Keratinocyte (primary cell): ENCODE results near the gene PAQR7. TPM values are rescaled to one million over a fixed set of nuclear protein-coding genes. Genes with fewer than 3 reads are reported as not detected.

Experiments used
- DNase-seq: peaks from one replicate; pipeline ENCODE4 v3.0.0-alpha.2; 2011; ENCODE audit warnings: low read depth, missing footprints, low spot score
- FAIRE-seq: peaks from 2 replicates; lab custom pipeline; 2011; peaks lifted over from hg19 to GRCh38; lab: Jason Lieb, UNC
- H2AFZ ChIP-seq: 2 replicates; pipeline ENCODE4 v1.6.0; 2012; ENCODE audit warnings: low read length, control low read depth, inconsistent platforms; ENCODE audit not compliant: control insufficient read depth
- H3K27ac ChIP-seq: 2 replicates; pipeline ENCODE4 v1.5.1; 2011; ENCODE audit warnings: low read length; ENCODE audit not compliant: control insufficient read depth, insufficient read depth
- H3K27me3 ChIP-seq: 3 replicates; pipeline ENCODE4 v1.6.0; 2011; ENCODE audit warnings: low read length; ENCODE audit not compliant: control insufficient read depth, insufficient read depth; ENCODE audit errors: extremely low read depth
- H3K36me3 ChIP-seq, 2 experiments: 2 replicates in 1 of 2; 3 replicates in 1 of 2; pipeline ENCODE4 v1.5.1; 2011; ENCODE audit warnings: low read length in 2 of 2, mild to moderate bottlenecking in 1 of 2; ENCODE audit not compliant: control insufficient read depth in 2 of 2, insufficient read depth in 2 of 2; ENCODE audit errors: extremely low read depth in 1 of 2
- H3K4me1 ChIP-seq: 3 replicates; pipeline ENCODE4 v1.5.1; 2011; ENCODE audit warnings: low read length; ENCODE audit not compliant: control insufficient read depth, insufficient read depth; ENCODE audit errors: extremely low read depth
- H3K4me2 ChIP-seq: 3 replicates; pipeline ENCODE4 v1.6.0; 2011; ENCODE audit warnings: low read depth, low read length; ENCODE audit not compliant: control insufficient read depth, insufficient read depth; ENCODE audit errors: extremely low read depth
- H3K4me3 ChIP-seq, 3 experiments: fragments of 200-600 bp in 1 of 3; sonication (generic) in 1 of 3; 2 replicates in 2 of 3; 3 replicates in 1 of 3; pipeline ENCODE4 v1.5.1; 2011 to 2016; ENCODE audit warnings: low read length in 3 of 3, mild to moderate bottlenecking in 3 of 3, control low read depth in 2 of 3, inconsistent platforms in 1 of 3, low read depth in 1 of 3, mixed read lengths in 1 of 3, mixed run types in 1 of 3, moderate library complexity in 1 of 3; ENCODE audit not compliant: control insufficient read depth in 2 of 3, insufficient read depth in 2 of 3; ENCODE audit errors: extremely low read depth in 1 of 3
- H3K79me2 ChIP-seq: 2 replicates; pipeline ENCODE4 v1.6.0; 2012; ENCODE audit warnings: low read length; ENCODE audit not compliant: control insufficient read depth, insufficient read depth
- H3K9ac ChIP-seq: 3 replicates; pipeline ENCODE4 v1.6.0; 2011; ENCODE audit warnings: low read length; ENCODE audit not compliant: control insufficient read depth, insufficient read depth; ENCODE audit errors: extremely low read depth
- H3K9me1 ChIP-seq: 3 replicates; pipeline ENCODE4 v1.6.0; 2011; ENCODE audit warnings: low read length; ENCODE audit not compliant: control insufficient read depth, insufficient read depth; ENCODE audit errors: extremely low read depth
- H3K9me3 ChIP-seq: 2 replicates; pipeline ENCODE4 v1.5.1; 2012; ENCODE audit warnings: low read depth, low read length; ENCODE audit not compliant: control insufficient read depth
- H4K20me1 ChIP-seq: 3 replicates; pipeline ENCODE4 v1.6.0; 2011; ENCODE audit warnings: low read length; ENCODE audit not compliant: control insufficient read depth, insufficient read depth; ENCODE audit errors: extremely low read depth
- CTCF ChIP-seq, 3 experiments: IDR thresholded peaks in 1 of 3; conservative IDR thresholded peaks in 1 of 3; optimal IDR thresholded peaks in 1 of 3; 2 replicates in 2 of 3; 3 replicates in 1 of 3; pipeline versions ENCODE3 to v1.5.1; 2011; ENCODE audit warnings: low read length in 3 of 3, mild to moderate bottlenecking in 3 of 3, moderate library complexity in 2 of 3, control low read depth in 1 of 3, inconsistent platforms in 1 of 3; ENCODE audit not compliant: insufficient read depth in 2 of 3; ENCODE audit errors: extremely low read depth in 1 of 3
- EZH2 ChIP-seq: IDR thresholded peaks from one replicate; pipeline ENCODE4 v1.6.1; 2012; ENCODE audit warnings: inconsistent platforms, mild to moderate bottlenecking, low read length, moderate library complexity
- dilution Hi-C: fragments of 300-500 bp; cut with MboI; formaldehyde crosslinking; loops from one replicate; pipeline ENCODE4 v1.7.0; 2020; ENCODE audit warnings: low sequenced_read_pairs; ENCODE audit not compliant: extremely low pct_ligation_motif_present
- polyA plus RNA-seq, 5 experiments: library from polyadenylated mRNA; depleted of rRNA in 3 of 5; stranded (reverse) in 3 of 5; stranded (forward) in 1 of 5; unstranded in 1 of 5; fragments of >200 nt; gene quantifications; 1 replicate in 1 of 5; 2 replicates in 3 of 5; 3 replicates in 1 of 5; pipeline versions ENCODE4 v1.2.1 to v1.2.3, GENCODE V29; 2011 to 2012; ENCODE audit warnings: missing spikeins in 2 of 5, low read depth in 1 of 5, low replicate concordance in 1 of 5

Gene PAQR7
- polyA plus RNA-seq, 1 donor (not counting 4 experiments of a cell fraction or from before 2014, with no cell fraction given) = 14.5 TPM

DNA sequence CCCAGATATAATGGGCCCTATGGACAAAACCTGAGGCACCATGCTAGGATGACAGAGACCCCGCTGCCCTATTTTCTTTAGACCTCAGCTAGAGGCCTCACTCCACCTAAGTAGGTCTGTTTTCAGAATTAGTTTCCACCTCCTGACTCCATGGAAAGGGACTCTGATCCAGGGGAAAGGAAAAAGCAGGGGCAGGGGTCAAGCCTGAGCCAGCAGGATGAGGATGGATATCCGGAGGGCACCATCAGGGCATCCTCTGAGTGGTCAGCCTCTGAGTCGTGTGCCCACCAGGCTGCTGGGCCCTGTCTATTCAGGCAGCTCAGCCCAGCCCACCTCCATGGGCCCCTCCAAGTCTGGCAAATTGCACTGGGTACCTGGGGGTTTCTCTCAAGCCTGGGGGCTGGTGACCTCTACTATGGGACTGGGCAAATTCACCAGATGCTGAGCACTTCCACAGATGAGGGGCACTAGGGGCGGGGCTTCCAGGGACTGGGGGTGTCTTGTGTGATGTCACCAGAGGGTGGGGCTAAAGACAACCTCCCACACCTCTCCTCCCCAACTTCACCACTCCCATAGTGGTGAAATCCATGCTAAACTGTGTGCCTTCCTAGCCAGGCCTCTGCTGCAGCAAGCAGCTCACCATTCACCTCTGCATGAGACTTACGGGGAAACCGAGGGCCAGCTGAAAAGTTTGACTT lies 5.5 kb downstream of the PAQR7 start:
- H3K4me2 ChIP-seq = no peak overlapping the region
- no peak overlapping the region for H2AFZ ChIP-seq
- peaks cover 12% of the 10 kb centered on the region in 2 experiments for H3K36me3 ChIP-seq
- DNase-seq (no peak), FAIRE-seq (no peak)
- peaks cover 42% of the 10 kb centered on the region for H3K4me1 ChIP-seq
- dilution Hi-C loops = no loop called here
- H3K27me3 ChIP-seq = no peaks in the 10 kb centered on the region
- H3K9me1 ChIP-seq = no peaks in the 10 kb centered on the region
- TF ChIP-seq EZH2 (no peak), CTCF (optimal IDR thresholded peaks at IDR 0.05 in 1 of 3, IDR thresholded peaks at IDR 0.05 in 1 of 3, conservative IDR thresholded peaks at IDR 0.05 in 1 of 3; ENCODE audit: extremely low read depth in 1 of 3, insufficient read depth in 2 of 3, low read length in 3 of 3) (no peak)
- no peaks in the 10 kb centered on the region for H4K20me1 ChIP-seq
- no peak overlapping the region for H3K9ac ChIP-seq
- H3K9me3 ChIP-seq = no peaks in the 10 kb centered on the region
- no peak overlapping the region for H3K4me3 ChIP-seq
- H3K79me2 ChIP-seq = peaks cover 10% of the 10 kb centered on the region
- H3K27ac ChIP-seq = no peak overlapping the region

GRCh38 chr1:25867210-25867991 lies 8.1 kb downstream of the PAQR7 start:
- Histone ChIP-seq H3K79me2 (no peaks in the 10 kb centered on the region), H3K9me1 (no peaks in the 10 kb centered on the region), H4K20me1 (no peaks in the 10 kb centered on the region), H3K9ac (no peak overlapping the region), H3K9me3 (no peaks in the 10 kb centered on the region), H3K36me3 (peaks cover 19 to 26% of the 10 kb centered on the region in 2 experiments), H3K27ac (no peak overlapping the region), H3K27me3 (no peaks in the 10 kb centered on the region), H3K4me3 (no peak overlapping the region), H3K4me2 (no peak overlapping the region), H3K4me1 (peaks cover 21% of the 10 kb centered on the region), H2AFZ (no peak overlapping the region)
- DNase-seq (no peak), FAIRE-seq (no peak)
- TF ChIP-seq CTCF (optimal IDR thresholded peaks at IDR 0.05 in 1 of 3, IDR thresholded peaks at IDR 0.05 in 1 of 3, conservative IDR thresholded peaks at IDR 0.05 in 1 of 3; ENCODE audit: extremely low read depth in 1 of 3, insufficient read depth in 2 of 3, low read length in 3 of 3) (no peak), EZH2 (no peak)
- dilution Hi-C loops = no loop called here
